ENCODE measurements around the gene KAT2A. TPM values are rescaled to one million over a fixed set of nuclear protein-coding genes. Genes with fewer than 3 reads are reported as not detected.

Gene KAT2A
- total and polyA plus RNA-seq, 9 of the 15 experiments (the other 6 are each of a cell fraction or from before 2014, with no cell fraction given): 1.5 to 80.4 (median 31.9) TPM

- peak; percentile 42; the same call in 1 of the 2 replicates for TF ChIP-seq CREM (IDR thresholded peaks at IDR 0.05; ENCODE audit: low read depth)
- no peak for TF ChIP-seq C11orf30 (IDR thresholded peaks at IDR 0.05; ENCODE audit: low read depth)
- TF ChIP-seq ZNF224 (CRISPR knock-in tag; IDR thresholded peaks at IDR 0.05): no peak
- no peak for TF ChIP-seq CBX1 (IDR thresholded peaks at IDR 0.05; ENCODE audit: low read depth)
- peak; percentile 65 for TF ChIP-seq SMC3 (conservative IDR thresholded peaks at IDR 0.05; ENCODE audit: insufficient read depth, low read depth, low read length)
- TF ChIP-seq MYC (IDR thresholded peaks at IDR 0.05; ENCODE audit: low read depth, low read length): 0 out of 2 replicates have a peak, but pooled peaks have one; percentile 18
- no peak for TF ChIP-seq MYC (CRISPR knock-in tag; IDR thresholded peaks at IDR 0.05; ENCODE audit: borderline replicate concordance, low read depth)
- peak; percentile 48; the same call in 1 of the 2 replicates for TF ChIP-seq CTBP1 (IDR thresholded peaks at IDR 0.05; ENCODE audit: borderline replicate concordance)
- TF ChIP-seq RB1 (IDR thresholded peaks at IDR 0.05; ENCODE audit: low read depth): peak; percentile 37; the same call in 1 of the 2 replicates
- TF ChIP-seq, protein P1, sequence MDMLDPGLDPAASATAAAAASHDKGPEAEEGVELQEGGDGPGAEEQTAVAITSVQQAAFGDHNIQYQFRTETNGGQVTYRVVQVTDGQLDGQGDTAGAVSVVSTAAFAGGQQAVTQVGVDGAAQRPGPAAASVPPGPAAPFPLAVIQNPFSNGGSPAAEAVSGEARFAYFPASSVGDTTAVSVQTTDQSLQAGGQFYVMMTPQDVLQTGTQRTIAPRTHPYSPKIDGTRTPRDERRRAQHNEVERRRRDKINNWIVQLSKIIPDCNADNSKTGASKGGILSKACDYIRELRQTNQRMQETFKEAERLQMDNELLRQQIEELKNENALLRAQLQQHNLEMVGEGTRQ (CRISPR knock-in tag; IDR thresholded peaks at IDR 0.05): no peak
- no peak for TF ChIP-seq CGGBP1 (CRISPR knock-in tag; IDR thresholded peaks at IDR 0.05)
- TF ChIP-seq ZZZ3 (IDR thresholded peaks at IDR 0.05): no peak
- no peak for TF ChIP-seq ZNF551 (CRISPR knock-in tag; IDR thresholded peaks at IDR 0.05)
- TF ChIP-seq WHSC1 (IDR thresholded peaks at IDR 0.05; ENCODE audit: low read length): no peak
- no peak for TF ChIP-seq SIN3B (IDR thresholded peaks at IDR 0.05; ENCODE audit: low read depth)
- peak; percentile 63; the same call in 1 of the 2 replicates for TF ChIP-seq STAG1 (CRISPR knock-in tag; IDR thresholded peaks at IDR 0.05; ENCODE audit: borderline replicate concordance)
- TF ChIP-seq, protein P2, sequence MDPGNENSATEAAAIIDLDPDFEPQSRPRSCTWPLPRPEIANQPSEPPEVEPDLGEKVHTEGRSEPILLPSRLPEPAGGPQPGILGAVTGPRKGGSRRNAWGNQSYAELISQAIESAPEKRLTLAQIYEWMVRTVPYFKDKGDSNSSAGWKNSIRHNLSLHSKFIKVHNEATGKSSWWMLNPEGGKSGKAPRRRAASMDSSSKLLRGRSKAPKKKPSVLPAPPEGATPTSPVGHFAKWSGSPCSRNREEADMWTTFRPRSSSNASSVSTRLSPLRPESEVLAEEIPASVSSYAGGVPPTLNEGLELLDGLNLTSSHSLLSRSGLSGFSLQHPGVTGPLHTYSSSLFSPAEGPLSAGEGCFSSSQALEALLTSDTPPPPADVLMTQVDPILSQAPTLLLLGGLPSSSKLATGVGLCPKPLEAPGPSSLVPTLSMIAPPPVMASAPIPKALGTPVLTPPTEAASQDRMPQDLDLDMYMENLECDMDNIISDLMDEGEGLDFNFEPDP (CRISPR knock-in tag; IDR thresholded peaks at IDR 0.05): no peak
- 0 out of 2 replicates have a peak, but pooled peaks have one; percentile 35 for TF ChIP-seq XRCC5 (IDR thresholded peaks at IDR 0.05; ENCODE audit: low read depth, low read length)
- no peak for TF ChIP-seq POLR2A (conservative IDR thresholded peaks at IDR 0.05)
- TF ChIP-seq AFF1 (IDR thresholded peaks at IDR 0.05; ENCODE audit: low read depth in 1 of 2, partially characterized antibody in 2 of 2): no peak
Observed at GRCh38 chr17:42101513-42102292, 19.5 kb downstream of the KAT2A start (continued).
